HG03565 (cell line): ENCODE results near the gene PRDM13.
A peak's percentile ranks its signal among the peaks of the same experiment; 100 is the strongest.

Experiments
- ATAC-seq: cut with Tn5 transposase; IDR thresholded peaks from one replicate; pipeline ENCODE4 v1.9.1; 2021; ENCODE audit warnings: mild to moderate bottlenecking, moderate library complexity; ENCODE audit not compliant: unreplicated experiment

The PRDM13 gene

GRCh38 chr6:99603421-99604165, 3.0 kb upstream of the PRDM13 start:
- peak; percentile 35 for ATAC-seq

DNA sequence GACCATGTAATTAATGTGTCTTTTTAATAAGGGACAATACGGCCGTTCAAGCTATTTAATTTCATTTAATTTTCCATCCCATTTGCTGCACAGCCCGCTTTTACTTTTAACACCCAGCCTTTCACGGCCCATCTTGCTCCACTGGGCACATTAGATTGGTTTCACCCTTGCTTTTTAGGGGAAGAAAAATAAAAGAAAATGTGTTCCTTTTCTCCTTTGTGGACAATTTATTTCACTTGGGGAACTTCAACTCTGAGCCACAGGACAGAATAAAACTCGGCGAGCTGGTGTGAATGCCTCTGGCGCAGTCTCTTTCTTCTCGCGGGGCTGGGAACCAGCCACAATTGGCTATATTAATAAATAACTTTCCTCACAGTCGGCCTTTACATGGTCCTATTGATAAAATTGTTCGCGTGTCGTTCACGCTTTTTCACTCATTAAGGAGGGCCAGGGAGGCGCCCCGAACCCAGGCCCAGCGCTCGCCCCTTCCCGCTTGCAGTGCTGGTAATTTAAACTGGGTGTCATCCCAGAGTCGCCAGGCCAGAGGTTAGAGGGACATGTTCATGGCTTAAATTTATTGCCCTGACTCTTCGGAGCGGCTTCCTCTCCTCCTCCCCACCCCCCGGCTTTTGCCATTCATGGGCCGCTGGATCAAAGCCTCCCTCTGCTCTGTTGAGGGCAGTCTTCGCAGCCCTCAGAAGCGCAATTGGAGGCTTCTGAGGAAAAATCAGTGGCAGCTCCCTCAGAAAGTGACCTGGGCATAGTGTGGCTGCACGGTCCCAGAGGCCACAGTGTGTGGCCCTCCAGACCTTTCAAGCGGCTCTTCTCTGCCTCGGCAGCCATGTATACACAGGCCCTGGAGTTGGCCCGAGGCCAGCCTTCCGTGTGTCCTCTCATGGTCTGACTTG, 2.2 kb upstream of the PRDM13 start:
- ATAC-seq, result no peak

DNA sequence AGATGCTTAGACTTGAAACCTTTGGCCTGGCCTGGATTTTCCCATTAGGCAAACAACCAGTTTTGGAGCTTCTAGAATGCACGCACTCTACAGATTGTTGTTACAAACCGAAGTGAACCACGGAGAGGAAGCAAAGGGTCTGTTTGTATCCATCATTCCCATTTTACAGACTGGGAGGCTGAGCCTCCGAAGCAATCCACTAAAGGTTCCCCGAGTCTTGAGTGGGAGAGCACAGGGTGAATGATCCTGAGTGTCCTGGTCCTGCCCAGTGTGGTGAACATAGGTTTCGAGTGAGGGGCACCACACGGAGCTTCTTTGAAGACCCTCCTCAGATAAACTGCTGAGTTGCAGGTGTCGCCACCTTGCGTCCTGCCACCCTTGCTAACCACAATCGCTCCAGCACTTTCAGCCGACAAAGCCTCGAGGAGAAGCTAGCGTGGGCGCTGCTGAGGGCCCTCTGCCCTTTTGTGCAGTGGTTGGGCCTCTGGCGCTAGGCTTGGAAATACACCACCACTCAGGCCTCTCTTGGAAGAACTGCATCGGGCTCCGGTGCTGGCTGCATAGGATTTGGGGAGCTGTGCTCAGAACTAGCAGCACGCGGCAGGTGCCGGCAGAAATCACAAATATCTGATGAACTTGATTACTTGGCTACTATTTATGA, 1.4 kb upstream of the PRDM13 start:
- ATAC-seq, result no peak

GRCh38 chr6:99605911-99606655, 550 bp upstream of the PRDM13 start:
- ATAC-seq, result no peak

- ATAC-seq, result no peak
Observed at GRCh38 chr6:99607416-99608036, 893 bp downstream of the PRDM13 start.

GRCh38 chr6:99608059-99608885, 1.6 kb downstream of the PRDM13 start:
- no peak for ATAC-seq

DNA sequence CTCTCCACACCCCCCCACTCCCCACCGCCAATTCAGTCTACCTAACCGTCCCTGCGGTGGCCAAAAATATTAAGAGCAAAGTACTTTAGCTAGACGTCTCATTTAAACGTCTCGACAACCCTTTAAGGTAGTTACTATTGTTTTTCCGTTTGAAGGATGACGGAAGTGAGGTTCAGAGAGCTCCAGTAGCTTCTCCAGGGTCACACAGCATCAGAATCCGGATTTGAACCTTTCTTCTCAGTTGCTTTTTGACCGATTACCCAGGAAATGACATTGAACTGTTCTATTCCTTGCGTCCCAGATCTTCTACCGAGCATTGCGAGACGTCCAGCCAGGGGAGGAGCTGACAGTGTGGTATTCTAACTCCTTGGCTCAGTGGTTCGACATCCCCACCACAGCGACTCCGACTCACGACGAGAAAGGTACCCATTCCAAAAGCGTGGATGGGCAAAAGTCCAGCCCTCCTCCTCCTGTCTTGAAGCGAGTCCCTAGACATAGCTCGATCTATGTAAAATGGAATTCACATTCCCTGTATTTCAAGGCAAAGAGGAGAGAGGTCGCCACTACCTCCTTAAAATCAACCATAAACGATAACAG, 2.4 kb downstream of the PRDM13 start:
- ATAC-seq, result no peak

DNA sequence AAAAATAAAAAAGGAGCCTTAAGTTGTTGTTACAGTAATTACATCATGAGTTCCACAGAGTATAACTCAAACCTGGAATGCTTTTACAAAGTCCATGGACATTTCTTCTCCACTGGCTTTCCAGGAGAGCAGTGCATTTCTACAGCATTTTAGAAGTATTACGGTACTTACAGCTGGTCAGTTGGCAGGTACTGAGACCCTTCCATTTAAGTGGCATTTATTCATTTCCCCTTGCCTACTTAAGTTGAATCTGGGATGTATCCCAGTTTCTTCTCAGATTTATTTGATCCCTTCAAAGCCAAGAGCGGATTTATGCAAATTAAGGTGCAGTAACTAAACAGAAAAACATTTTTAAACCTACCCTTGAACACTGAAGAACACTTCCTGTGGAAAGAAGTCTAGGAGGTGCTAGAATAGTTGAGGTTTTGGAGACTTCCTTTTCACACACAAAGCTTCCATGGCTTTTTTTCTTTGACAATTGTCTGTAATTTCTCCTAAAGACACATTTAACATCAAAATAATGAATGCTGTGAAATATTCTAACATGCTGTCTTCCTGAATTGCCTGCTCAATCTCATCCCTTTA, 3.4 kb downstream of the PRDM13 start:
- ATAC-seq, result no peak

DNA sequence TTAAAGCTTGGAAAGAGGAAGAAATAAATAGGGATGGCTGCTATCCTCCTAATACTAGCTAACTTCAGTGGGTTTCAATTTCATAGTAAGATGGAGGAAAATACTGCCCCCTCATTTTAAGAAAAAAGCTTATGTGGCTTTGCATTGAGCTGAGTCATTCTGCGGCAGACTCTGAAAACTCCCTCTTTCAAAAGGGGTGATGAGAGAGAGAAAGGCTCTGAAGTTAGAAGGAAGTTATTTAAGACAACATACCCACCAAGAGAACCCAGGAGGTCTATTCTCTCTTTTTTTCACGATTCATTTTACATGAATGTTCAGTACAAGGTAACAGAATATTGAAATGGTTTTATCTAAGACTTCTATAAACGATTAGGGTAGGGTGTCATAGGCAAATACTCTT, 4.5 kb downstream of the PRDM13 start:
- peak; percentile 79 for ATAC-seq

- ATAC-seq, result no peak
Observed at GRCh38 chr6:99612551-99613408, 6.1 kb downstream of the PRDM13 start.

DNA sequence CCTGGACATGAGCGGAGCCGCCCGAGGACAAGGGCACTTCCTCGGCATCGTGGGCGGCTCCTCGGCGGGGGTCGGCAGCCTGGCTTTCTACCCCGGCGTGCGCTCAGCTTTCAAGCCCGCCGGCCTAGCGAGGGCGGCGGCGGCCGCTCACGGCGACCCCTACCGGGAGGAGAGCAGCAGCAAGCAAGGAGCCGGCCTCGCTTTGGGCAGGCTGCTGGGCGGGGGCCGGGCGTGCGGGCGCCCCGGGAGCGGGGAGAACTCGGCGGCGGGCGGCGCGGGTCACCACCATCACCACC, 6.7 kb downstream of the PRDM13 start:
- ATAC-seq, result peak; percentile 36

- ATAC-seq, result peak; percentile 26
Observed at GRCh38 chr6:99613705-99614429, 7.2 kb downstream of the PRDM13 start.

- no peak for ATAC-seq
Observed at GRCh38 chr6:99614430-99615186, 8.0 kb downstream of the PRDM13 start.

DNA sequence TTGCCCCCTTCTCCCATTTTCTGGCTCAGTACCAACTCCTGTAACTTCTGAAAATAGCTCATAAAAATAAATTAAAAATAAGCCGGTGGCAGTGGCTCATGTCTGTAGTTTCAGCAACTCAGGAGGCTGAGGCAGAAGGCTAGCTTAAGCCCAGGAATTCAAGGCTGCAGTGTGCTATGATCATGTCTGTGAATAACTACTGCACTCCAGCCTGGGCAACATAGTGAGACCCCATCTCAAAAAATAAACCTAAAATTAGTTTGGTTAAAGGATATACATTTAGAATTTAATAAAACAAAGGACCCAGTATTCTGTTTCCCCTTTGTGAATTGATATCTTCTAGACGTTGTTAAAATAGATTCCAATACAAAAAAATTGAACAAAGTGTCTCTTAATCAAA, 10.5 kb downstream of the PRDM13 start:
- ATAC-seq, result no peak

DNA sequence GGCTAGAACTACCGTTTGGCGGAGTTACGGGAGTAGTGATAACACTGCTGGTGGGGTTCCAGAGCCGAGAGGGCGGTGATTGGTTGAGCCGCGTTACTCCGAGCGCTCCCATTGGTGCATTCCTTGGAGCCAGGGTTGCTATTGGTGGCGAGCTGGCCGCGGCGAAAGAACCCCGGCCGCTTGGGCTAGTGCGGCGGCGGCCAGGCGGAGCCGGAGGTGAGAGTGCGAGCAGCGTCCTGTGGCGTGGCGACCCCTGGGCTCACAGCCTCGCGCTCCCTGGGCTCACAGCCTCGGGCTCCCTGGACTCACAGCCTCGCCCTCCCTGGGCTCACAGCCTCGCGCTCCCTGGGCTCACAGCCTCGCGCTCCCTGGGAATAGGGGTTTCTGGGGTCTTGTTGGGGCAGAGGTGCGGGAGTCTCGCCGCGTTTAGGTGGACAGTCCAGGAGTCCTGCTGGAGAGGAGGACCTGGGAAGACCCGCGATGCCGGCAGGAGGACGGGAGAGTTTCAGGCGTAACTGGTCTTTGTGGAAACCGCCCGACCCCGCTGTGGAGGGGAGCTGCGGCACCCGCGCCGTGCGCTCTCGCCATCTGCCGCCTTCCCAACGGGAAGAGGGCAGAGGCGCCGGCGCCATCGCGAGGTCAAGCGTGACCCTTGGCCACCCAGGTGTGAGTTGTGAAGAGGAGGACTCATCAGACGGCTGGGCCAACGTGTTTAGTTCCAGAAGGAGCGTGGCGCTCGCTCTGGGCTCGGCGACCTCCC, 12.2 kb downstream of the PRDM13 start:
- ATAC-seq, result no peak

DNA sequence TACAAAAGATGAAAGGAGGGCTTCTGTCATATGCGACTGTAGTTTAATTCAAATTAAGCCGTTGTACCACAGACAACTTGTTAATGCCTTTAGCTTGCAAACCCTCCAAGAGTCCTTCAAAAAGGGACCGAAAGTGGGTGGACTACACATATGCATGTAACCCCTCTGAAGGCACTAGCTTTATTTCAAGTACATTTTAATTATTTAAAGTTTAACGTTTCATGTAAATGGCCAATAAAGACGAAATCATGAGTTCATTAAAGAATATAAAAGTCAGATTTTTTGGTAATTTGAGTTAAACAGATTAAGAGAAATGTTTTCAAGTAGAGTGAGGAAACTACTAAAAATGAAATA, 12.8 kb downstream of the PRDM13 start:
- ATAC-seq, result no peak
